ENCODE data around the gene ZFAND3.

ZFAND3 gene

GRCh38 chr6:38174315-38174714 lies 354.8 kb downstream of the ZFAND3 start:
- DNase-seq: no peak

- DNase-seq: no peak
Measured at GRCh38 chr6:38174806-38175495, 355.4 kb downstream of the ZFAND3 start.

DNA sequence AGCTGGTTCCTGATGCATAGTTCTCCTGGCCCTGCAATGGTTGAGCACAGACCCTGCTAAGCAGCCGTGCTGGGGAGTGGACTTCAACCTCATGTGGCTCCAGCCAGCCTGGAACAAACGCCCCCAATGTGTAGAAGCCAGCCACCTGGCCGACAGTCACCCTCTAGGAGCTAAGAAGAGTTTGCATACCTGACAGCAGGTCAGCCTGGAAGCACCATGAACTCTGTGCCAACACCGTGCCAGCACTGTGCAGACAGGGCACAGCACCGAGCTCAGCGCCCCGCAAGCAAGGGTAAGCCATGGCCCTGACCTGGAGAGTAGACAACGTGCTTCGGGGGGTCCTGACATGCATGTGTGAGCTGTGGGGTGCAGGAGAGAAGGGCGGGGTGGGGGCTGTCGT lies 356.3 kb downstream of the ZFAND3 start:
- no peak for DNase-seq

DNA sequence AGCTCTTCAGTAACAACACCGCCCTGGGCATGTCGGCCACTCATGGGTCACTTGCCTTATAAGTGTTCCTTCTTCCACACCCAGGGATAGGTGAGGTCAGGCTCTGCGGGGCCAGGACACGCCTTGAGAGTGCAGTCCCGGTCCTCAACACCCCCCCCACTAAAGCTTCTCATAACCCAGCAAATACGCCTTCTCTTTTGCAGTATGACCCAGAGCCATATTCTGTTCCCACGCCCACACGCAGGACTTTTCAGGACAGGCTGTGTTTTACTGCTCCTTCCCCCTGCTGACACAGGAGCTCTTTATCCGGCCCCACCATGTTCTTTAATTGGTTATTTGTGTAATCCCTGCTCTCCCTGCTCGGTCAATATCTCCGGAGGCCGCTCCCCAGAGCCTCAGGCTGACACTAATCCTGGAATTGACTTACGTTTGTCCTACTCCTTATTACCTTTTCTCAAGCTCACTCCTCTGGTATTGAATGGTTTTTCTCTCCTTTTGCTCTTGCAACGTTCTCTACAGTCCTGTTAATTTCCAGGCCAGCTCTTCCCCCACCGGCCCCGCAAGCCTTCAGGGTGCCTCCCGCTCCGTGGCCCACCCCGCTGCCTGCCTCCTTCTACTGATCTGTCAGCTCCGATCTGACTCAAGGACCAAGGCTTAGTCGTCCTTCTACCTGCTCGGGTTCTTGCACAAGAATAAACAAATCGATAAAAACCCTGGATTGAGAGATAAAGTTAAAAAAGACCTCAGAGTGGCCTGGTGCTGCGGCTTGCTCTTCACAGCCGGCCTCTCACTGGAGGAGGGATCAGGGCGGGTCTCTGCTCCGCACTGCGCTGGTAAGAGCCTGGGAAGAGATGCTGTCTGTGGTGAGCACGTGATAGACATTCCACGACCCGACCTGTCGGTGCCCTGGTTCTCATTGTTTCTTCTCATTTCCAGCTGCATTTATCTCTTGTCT lies 357.5 kb downstream of the ZFAND3 start:
- no peak for DNase-seq

DNA sequence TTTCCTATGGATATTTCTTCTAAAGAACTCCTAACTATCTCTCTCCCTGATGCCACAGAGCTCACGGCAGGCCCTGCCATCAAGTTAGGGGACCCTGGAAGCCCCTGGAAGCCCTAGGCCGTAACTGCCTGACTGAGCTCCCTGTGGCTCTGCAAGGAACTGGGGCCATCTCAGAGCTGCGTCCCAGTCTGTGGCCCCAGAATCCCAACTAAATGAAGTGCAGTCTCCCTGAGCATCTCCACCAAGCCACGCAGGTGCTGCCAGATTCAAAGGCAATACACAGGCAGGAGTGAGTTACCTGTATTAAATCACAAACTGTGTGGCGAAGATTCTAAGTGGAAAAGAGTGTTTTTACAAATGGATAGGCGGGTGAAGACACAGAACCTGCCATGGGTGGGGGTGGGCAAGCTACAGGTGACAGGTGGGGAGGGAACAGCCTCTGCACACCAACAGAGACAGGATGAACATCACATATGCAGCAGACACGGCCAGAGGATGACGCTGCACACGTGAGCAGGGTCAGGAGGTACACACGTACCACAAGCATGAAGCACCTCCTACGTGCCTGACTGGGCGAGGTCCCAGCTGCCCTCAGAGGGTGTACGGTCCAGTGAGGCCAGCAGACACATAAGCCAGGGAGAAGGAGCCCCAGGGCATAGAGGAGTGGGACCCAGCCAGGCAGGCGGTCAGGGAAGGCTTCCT lies 358.5 kb downstream of the ZFAND3 start:
- DNase-seq: no peak

DNA sequence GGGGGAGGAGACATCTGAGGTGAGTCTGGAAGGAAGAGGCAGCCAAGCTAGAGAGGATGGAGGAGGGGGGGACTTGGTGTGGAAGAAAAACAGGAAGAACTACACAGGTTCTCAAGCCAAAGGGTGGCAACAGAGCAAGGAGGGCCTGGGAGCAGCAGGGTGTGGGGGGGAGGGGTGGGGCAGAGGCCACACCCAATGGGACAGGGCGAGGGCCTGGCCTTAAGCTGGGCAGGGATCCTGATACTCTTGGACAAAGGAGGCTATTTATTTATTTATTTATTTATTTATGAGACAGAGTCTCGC lies 359.0 kb downstream of the ZFAND3 start:
- DNase-seq: no peak

- DNase-seq: no peak
Measured at GRCh38 chr6:38179300-38179699, 359.8 kb downstream of the ZFAND3 start.

GRCh38 chr6:38179794-38180430 lies 360.4 kb downstream of the ZFAND3 start:
- no peak for DNase-seq

- DNase-seq: no peak
Measured at GRCh38 chr6:38180586-38180985, 361.1 kb downstream of the ZFAND3 start.

DNA sequence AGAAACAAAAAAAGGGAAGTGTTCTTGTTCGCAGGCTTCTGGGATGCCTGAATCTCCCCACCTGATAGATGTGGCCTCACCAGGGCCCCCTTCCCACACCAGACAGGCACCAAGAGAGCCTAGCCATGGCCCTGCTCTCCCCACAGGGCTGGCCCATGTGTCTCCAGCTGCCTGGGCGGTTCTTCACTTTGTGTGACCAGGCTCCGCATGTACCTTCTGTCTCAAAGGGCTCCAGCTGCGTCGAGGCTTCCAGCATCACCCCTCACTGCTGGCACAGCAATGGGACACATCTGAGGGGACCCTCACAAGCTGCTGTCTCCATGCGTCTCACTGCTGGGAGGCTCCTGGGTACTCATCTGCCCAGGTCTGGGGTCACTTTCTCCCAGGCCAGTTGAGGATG lies 362.9 kb downstream of the ZFAND3 start:
- no peak for DNase-seq

DNA sequence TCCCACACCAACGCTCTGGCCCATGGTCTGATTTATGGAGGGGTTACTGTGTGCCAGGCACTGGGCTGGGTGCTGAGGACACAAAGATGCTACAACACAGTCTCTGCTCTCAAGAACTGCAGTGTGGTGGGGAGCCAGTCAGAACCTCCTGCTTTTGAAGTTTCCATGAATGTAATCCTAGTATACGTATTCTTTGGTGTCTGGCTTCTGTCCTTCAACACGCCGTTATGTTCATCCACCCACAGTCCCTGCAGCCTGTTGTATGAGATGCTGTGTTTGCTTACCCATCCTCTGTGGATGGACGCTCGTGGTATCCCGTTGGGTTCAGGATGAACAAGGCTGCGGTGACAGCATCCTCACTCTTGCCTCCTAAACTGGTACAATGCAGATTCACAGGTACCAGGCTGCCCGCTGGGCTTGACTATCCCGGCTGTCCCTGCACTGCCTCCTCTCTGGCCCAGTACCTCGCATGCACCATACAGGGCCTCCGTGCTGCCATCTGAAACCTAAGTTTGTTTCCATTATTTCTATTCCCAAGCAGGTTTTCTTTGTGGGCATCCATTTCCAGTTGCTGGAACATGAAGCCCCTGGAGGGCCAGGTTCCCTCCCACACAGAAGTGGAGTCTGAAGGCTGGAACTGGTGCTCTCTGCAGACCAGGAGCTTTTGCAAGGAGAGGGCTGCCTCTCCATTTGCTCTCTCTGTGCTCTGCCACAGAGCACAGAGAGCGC lies 364.5 kb downstream of the ZFAND3 start:
- no peak for DNase-seq

- no peak for DNase-seq
Measured at GRCh38 chr6:38184585-38185080, 365.1 kb downstream of the ZFAND3 start.

DNA sequence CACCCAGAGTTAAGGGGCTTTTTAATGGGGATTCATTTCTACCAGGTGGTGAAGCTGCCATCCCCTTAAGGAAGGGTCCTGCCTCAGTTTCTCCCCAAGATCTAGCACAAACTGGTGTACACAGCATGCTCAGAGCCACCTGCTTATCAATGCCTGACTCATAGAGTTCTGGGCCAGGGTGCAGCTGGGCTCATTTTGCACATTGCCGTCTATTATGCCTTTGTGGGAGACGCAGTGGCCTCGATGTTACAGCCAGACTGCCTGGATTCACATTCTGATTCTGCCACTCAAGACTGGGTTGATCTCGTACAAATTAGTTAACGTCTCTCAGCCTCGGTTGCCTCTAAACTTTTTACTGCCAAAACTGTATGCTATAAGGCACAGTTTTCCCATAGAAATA lies 365.7 kb downstream of the ZFAND3 start:
- DNase-seq: no peak

DNA sequence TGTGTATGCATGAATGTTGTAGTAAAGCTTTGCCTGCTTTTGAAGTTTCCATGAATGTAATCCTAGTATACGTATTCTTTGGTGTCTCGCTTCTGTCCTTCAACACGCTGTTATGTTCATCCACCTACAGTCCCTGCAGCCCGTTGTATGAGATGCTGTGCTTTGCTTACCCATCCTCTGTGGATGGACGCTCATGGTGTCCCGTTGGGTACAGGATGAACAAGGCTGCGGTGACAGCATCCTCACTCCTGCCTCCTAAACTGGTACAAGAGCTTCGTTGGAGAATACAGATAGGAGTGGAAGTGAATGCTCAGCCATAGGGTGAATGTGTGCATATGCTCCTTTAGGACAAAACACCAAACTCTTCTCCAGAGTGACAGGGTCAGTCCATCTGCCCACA lies 366.2 kb downstream of the ZFAND3 start:
- no peak for DNase-seq

DNA sequence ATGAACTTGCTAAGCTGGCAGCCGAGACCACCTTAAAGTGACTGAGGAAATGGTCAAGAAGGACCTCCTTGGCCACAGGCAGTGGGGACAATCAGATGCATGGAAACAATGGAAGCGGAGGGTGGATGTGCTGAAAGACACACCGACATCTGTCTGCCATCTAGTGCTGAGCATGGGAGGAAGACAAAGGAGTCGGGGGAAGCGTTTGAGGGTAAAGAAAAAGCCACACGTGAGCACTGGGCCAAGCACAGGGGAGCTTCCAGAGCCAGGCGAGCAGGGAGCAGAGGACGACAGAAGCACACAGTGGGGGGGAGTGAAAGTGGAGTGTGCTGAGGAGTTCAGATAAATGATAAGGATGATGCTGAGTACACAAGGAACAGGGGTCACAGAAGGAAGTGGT lies 367.8 kb downstream of the ZFAND3 start:
- no peak for DNase-seq

DNA sequence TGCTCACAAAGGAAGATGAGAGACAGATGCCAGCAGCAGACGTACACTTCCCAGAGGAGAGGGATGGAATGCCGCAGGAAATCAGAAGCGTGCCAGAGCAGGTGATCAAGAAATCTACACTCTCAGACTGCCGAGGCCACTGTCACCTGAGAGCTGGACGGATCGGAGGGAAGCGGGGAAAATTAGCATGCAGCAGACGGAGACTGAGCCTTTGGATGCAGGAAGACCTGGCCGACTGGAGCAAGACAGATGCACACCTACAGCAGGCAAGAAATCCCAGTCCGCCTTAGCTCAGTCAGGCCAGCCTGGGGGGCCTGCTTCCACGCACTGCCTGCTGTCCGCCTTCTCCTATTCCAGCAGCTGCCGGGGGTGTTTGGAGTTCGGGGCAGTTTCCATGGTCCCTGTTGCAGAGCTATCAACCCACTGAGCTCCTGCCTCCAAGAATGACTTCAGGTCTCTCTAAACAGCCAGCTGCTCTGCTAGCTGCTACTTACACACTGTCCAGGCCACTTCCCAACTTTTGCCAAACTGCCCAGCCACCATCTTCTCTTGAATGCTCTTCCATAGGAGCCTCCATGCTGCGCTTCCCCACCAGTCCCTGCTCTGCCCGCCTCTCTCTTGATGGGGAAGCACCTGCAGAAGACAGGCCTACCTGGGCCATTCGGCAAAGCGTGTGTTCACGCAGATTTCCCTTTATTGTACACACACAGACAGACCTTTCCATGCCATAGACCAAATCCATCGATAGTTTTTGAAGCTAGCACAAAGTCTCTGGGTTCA lies 368.5 kb downstream of the ZFAND3 start:
- DNase-seq: no peak

DNA sequence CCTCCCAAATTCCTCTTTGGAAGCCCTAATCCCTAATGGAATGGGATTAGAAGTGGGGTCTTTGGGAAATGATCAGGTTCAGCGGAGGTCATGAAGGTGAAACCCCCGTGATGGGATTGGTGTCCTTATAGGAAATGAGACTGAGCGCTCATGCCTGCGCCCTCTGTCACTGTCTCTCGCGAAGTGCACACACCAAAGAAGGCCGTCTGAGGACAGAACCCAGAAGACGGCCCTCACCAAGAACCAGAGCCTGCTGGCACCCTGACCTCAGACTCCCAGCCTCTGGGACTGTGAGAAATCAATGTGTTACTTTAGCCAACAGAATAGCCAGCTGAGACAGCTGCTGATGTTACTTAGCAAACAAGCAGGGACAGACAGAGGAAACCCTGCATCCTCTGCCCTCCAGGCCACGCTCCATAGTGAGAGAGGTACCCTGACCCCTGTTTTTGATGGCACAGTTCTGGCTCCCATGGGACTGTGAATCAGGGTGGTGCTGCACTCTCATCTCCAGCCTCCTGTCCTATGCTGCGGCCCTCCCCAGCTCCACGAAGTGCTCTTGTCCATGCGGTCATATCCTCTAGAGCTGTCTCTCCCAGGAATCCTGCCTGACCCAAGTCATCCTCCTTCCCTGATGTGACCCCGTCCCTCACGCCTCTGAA lies 369.3 kb downstream of the ZFAND3 start:
- DNase-seq: no peak

DNA sequence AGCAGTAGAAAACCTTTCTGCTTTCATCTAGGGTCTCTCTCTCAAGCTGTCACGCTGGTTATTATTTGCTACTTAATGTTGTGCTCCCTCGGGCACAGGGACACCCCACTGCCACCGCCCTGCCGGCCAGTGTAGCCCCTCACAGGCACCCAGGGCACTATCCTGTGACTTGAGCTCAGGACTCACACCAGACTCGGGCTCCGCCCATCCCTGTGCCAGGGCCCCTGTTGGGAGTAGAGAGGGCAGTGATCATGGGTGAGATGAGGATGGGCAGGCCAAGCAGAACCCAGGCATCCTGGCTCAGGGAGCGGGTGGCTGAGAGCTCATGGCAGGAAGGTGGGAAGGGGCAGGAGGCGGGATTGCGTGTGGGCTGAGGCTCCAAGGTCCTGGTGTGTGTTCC lies 371.9 kb downstream of the ZFAND3 start:
- no peak for DNase-seq

DNA sequence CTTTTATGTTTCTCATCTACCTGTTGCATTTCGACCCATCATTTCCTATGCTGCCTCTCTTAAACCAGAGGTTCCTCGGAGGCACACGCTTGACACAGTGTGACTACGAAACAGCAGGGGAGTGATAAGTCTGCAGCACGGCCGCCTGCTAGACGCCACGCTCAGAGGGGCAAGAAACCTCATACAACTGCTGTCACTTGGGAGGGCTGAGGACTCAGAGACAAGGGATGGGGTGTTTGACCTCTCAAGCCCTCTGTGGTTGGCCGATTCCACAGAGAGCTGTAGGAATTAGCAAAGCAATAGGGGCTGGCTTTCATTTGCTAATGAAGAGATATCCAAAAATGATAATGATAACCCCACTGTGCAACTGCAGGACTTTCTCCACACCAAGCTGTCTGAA lies 372.5 kb downstream of the ZFAND3 start:
- no peak for DNase-seq

DNA sequence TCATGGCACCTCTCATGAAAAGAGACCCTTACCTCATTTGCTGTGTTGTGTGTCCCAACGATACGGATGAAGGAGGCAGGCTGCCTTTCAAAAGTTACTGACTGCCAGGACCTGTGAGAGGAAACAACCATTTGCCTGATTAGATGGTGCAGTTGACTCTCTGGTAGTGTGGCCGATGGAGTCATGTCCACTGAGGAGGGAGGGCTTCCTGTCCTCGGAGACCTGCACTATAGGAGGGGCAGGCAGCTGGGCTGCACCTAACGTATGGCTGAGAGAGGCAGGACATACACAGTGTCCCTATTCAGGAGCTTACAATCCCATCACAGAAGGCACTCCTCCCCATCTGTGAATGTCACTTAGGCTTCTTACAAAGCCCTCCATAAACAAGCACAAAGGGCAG lies 373.0 kb downstream of the ZFAND3 start:
- DNase-seq: no peak

- no peak for DNase-seq
Measured at GRCh38 chr6:38193051-38193450, 373.5 kb downstream of the ZFAND3 start.

Data from activated naive CD4-positive, alpha-beta T cell (primary cell).